Measurements from ENCODE around the gene C16orf74. TPM values are rescaled to one million over a fixed set of nuclear protein-coding genes. Genes with fewer than 3 reads are reported as not detected.

Gene C16orf74
- total and polyA plus RNA-seq, 2 of the 8 experiments (the other 6 are each of a cell fraction or from before 2014, with no cell fraction given) = 7.3 to 9.3 TPM

DNA sequence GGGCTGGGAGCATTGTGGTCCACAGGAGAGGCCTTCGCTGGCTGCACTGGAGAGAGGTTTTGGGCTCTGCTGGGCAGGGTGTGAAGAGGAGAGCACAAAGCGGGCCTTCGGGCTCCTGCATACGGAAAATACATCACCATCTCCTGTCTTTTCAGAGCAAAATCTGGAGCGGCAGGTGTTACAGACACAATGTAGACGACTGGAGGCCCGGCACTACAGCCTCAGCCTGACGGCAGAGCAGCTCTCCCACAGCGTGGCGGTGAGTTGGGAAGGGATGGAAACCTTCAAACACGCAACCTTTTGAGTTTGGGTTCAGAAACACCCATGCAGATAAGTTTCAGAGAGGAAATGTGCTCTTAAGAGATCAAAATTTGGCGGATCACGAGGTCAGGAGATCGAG, 80.1 kb downstream of the C16orf74 start:
- FAIRE-seq = no peak
- Histone ChIP-seq H4K20me1 (replicated peaks in 1 of 2; ENCODE audit: control insufficient read depth in 1 of 2, insufficient read depth in 2 of 2, low read length in 2 of 2) (peaks cover 4 to 19% of the 10 kb centered on the region in 2 experiments), H3K9ac (replicated peaks in 1 of 4; ENCODE audit: extremely low read depth in 1 of 4, low read depth in 3 of 4, low read length in 3 of 4) (no peak overlapping the region), H3K27ac (ENCODE audit: low read depth, low read length) (no peak overlapping the region), H2BK20ac (ENCODE audit: low read length) (no peak overlapping the region), H3K14ac (ENCODE audit: insufficient read length) (no peak overlapping the region), H3K36me3 (ENCODE audit: control insufficient read depth in 2 of 4, insufficient read depth in 4 of 4, low read length in 3 of 4) (peaks cover 51 to 93% (median 78%) of the 10 kb centered on the region in 4 experiments), H2BK120ac (replicated peaks; ENCODE audit: low read depth, low read length) (no peak overlapping the region), H3K27me3 (replicated peaks in 1 of 4; ENCODE audit: control insufficient read depth in 3 of 4, extremely low read depth in 1 of 4, insufficient read depth in 3 of 4, low read length in 3 of 4) (no peaks in the 10 kb centered on the region), H3K23ac (ENCODE audit: insufficient read length) (no peak overlapping the region), H4K5ac (ENCODE audit: insufficient read length, low read depth, low read length) (no peak overlapping the region), H4K8ac (ENCODE audit: extremely low read depth, insufficient read depth, low read length) (0 out of 2 replicates have a peak overlapping the region, but pooled peaks have one; percentile 9), H2AK5ac (ENCODE audit: low read depth, low read length) (no peak overlapping the region), H3K4me2 (ENCODE audit: insufficient read depth in 1 of 2, low read depth in 2 of 2, low read length in 2 of 2) (no peak overlapping the region), H2AFZ (ENCODE audit: low read length) (no peak overlapping the region), H3K79me1 (ENCODE audit: low read depth, low read length) (peaks cover 3% of the 10 kb centered on the region), H3K79me2 (ENCODE audit: control insufficient read depth in 1 of 2, insufficient read depth in 2 of 2, low read length in 2 of 2) (no peaks in the 10 kb centered on the region), H3K4ac (replicated peaks; ENCODE audit: insufficient read length, low read depth, low read length) (no peak overlapping the region), H2BK15ac (ENCODE audit: low read length) (no peak overlapping the region), H3K4me3 (ENCODE audit: extremely low read depth in 1 of 4, insufficient read depth in 2 of 4, low read depth in 3 of 4, low read length in 4 of 4) (no peak overlapping the region), H3K56ac (replicated peaks; ENCODE audit: insufficient read length, low read depth, low read length) (no peak overlapping the region), H3K18ac (ENCODE audit: extremely low read depth, low read length) (no peak overlapping the region), H4K91ac (replicated peaks; ENCODE audit: insufficient read length, low read length) (no peak overlapping the region), H2BK12ac (ENCODE audit: low read depth, low read length) (no peak overlapping the region), H2BK5ac (ENCODE audit: low read depth, low read length) (no peak overlapping the region), H3K23me2 (ENCODE audit: low read depth, low read length) (no peaks in the 10 kb centered on the region), H3K4me1 (replicated peaks in 1 of 4; ENCODE audit: control insufficient read depth in 3 of 4, insufficient read depth in 4 of 4, low read length in 3 of 4) (no peaks in the 10 kb centered on the region), H3K9me3 (ENCODE audit: insufficient read depth in 2 of 2, low read depth in 1 of 2, low read length in 1 of 2) (no peaks in the 10 kb centered on the region)
- ChIA-PET CTCF (ENCODE audit: partially characterized antibody) (interaction anchor here (1.5 to 37.0 kb wide), 3 partner anchors 10 to 47 kb away, joined by 3 to 620 read pairs (median 248); no protein-coding TSS in a partner anchor), POLR2A (ENCODE audit: partially characterized antibody) (interaction anchor here (1.4 to 10.5 kb wide), 2 partner anchors 15 kb away, joined by 3 to 77 read pairs; partner anchors contain the start of gene GINS2)
- 92% methylated on average over 14 of the region's 14 CpGs; no CpG with 5 or more reads in 1 of the 2 experiments for WGBS, 2 experiments (ENCODE audit: extremely low coverage in 1 of 2, insufficient coverage in 1 of 2, insufficient read length in 1 of 2, insufficient replicate concordance in 2 of 2, low coverage in 1 of 2, low lambda C conversion rate in 2 of 2, missing lambda C conversion rate in 1 of 2)
- DNase-seq (ENCODE audit: low read depth in 1 of 2, low spot score in 2 of 2) = no peak
- TF ChIP-seq RAD21 (IDR thresholded peaks at IDR 0.05 in 1 of 2, conservative IDR thresholded peaks at IDR 0.05 in 1 of 2; ENCODE audit: low read depth in 2 of 2, low read length in 2 of 2) (no peak), CBX5 (IDR thresholded peaks at IDR 0.05; ENCODE audit: low read depth, low read length) (no peak), TCF12 (IDR thresholded peaks at IDR 0.05; ENCODE audit: low read depth, low read length) (no peak), RBBP5 (IDR thresholded peaks at IDR 0.05; ENCODE audit: borderline replicate concordance, low read depth, low read length) (no peak), SP1 (IDR thresholded peaks at IDR 0.05; ENCODE audit: low read depth, low read length) (no peak), CTBP2 (IDR thresholded peaks at IDR 0.05; ENCODE audit: borderline replicate concordance, insufficient read depth, insufficient read length, low read length) (no peak)
